CD4-positive, alpha-beta memory T cell (primary cell): ENCODE data around the gene SYT8. TPM values are rescaled to one million over a fixed set of nuclear protein-coding genes. Genes with fewer than 3 reads are reported as not detected.

ENCODE experiments used
- CTCF ChIA-PET: fragments of 350-600 bp; sonication (Branson Sonifier 250); formaldehyde crosslinking; loops from one replicate; lab custom pipeline; 2021; ENCODE audit warnings: inconsistent platforms; ENCODE audit not compliant: partially characterized antibody; lab: Charles Lee
- POLR2A ChIA-PET: fragments of 350-600 bp; sonication (Branson Sonifier 250); formaldehyde crosslinking; loops from one replicate; lab custom pipeline; 2021; ENCODE audit not compliant: partially characterized antibody; lab: Charles Lee
- DNase-seq, 5 donors: peaks; one replicate each; pipeline versions ENCODE4 v3.0.0 to v3.0.0-alpha.2; 2020 to 2022; ENCODE audit warnings: mixed read lengths in 1 of 5
- H3K27ac ChIP-seq: one replicate; pipeline ENCODE4 v1.7.0; 2013; ENCODE audit warnings: low read depth, low read length
- H3K27me3 ChIP-seq: 2 replicates; pipeline ENCODE4 v1.7.0; 2013; ENCODE audit warnings: mild to moderate bottlenecking, low read length, moderate library complexity; ENCODE audit not compliant: insufficient read depth
- H3K36me3 ChIP-seq: 2 replicates; pipeline ENCODE4 v1.7.0; 2013; ENCODE audit warnings: mild to moderate bottlenecking, low read length, moderate library complexity; ENCODE audit not compliant: insufficient read depth
- H3K4me1 ChIP-seq: 2 replicates; pipeline ENCODE4 v1.7.0; 2013; ENCODE audit warnings: mild to moderate bottlenecking, low read length, moderate library complexity; ENCODE audit not compliant: insufficient read depth
- H3K4me3 ChIP-seq, 2 donors: one replicate each; pipeline ENCODE4 v1.7.0; 2013; ENCODE audit warnings: low read length in 2 of 2, mild to moderate bottlenecking in 1 of 2
- H3K9me3 ChIP-seq, 2 donors: one replicate each; pipeline ENCODE4 v1.7.0; 2013; ENCODE audit warnings: low read length in 2 of 2, control low read depth in 1 of 2; ENCODE audit not compliant: control insufficient read depth in 1 of 2
- H3K27ac Mint-ChIP-seq, 7 donors: one replicate each; pipeline ENCODE4 v1.8.0; 2020 to 2021; ENCODE audit warnings: mixed read lengths in 7 of 7, mild to moderate bottlenecking in 6 of 7, inconsistent platforms in 3 of 7, moderate library complexity in 3 of 7
- H3K27me3 Mint-ChIP-seq, 2 donors: one replicate each; pipeline ENCODE4 v1.8.0; 2020 to 2021; ENCODE audit warnings: mixed read lengths in 2 of 2
- H3K36me3 Mint-ChIP-seq, 2 donors: one replicate each; pipeline ENCODE4 v1.8.0; 2020 to 2021; ENCODE audit warnings: mixed read lengths in 2 of 2, inconsistent platforms in 1 of 2, mild to moderate bottlenecking in 1 of 2
- H3K4me1 Mint-ChIP-seq, 4 donors: one replicate each; pipeline ENCODE4 v1.8.0; 2020 to 2021; ENCODE audit warnings: mixed read lengths in 4 of 4, mild to moderate bottlenecking in 1 of 4
- H3K4me3 Mint-ChIP-seq, 8 donors: one replicate each; pipeline ENCODE4 v1.8.0; 2020 to 2021; ENCODE audit warnings: mixed read lengths in 8 of 8, mild to moderate bottlenecking in 7 of 8, moderate library complexity in 6 of 8, inconsistent platforms in 3 of 8
- H3K9me3 Mint-ChIP-seq, 8 donors: one replicate each; pipeline ENCODE4 v1.8.0; 2020 to 2021; ENCODE audit warnings: mixed read lengths in 8 of 8, mild to moderate bottlenecking in 5 of 8, inconsistent platforms in 3 of 8, moderate library complexity in 1 of 8
- intact Hi-C: fragments of 100-400 bp; cut with micrococcal nuclease; formaldehyde crosslinking; loops from one replicate; pipeline ENCODE4 v1.15.1; 2023
- polyA plus RNA-seq, 2 donors: library from polyadenylated mRNA; unstranded; fragments of 300-500 nt; fragmentation: Illumina TruSeq; gene quantifications; one replicate each; pipeline ENCODE4 v1.2.3, GENCODE V29; 2021
- total RNA-seq, 2 experiments: library from RNA; stranded (reverse); gene quantifications; one replicate each; pipeline ENCODE4 v1.2.3, GENCODE V29; 2021

Gene SYT8
- total and polyA plus RNA-seq, 4 experiments from 2014 or later, result not detected

- DNase-seq, result no peak
- no peak overlapping the region for H3K4me3 Mint-ChIP-seq
- no peaks in the 10 kb centered on the region for H3K36me3 ChIP-seq
- peaks cover 2 to 18% (median 6%) of the 10 kb centered on the region in 8 donors for H3K9me3 Mint-ChIP-seq
- peaks cover 6 to 8% of the 10 kb centered on the region in 2 donors for H3K27me3 Mint-ChIP-seq
- POLR2A ChIA-PET, result no interaction called here
- no peak overlapping the region for H3K4me3 ChIP-seq
- CTCF ChIA-PET, result interaction anchor here (0.9 to 1.2 kb wide), 2 partner anchors 124 to 164 kb away, joined by 3 to 5 read pairs; no protein-coding TSS in a partner anchor
- H3K27ac ChIP-seq, result no peak overlapping the region
- H3K27ac Mint-ChIP-seq, result no peak overlapping the region
- H3K4me1 ChIP-seq, result no peaks in the 10 kb centered on the region
- H3K4me1 Mint-ChIP-seq, result no peaks in the 10 kb centered on the region
- intact Hi-C loops, result no loop called here
- H3K27me3 ChIP-seq, result no peaks in the 10 kb centered on the region
- H3K9me3 ChIP-seq, result no peaks in the 10 kb centered on the region
- no peaks in the 10 kb centered on the region for H3K36me3 Mint-ChIP-seq
Observed at GRCh38 chr11:1817000-1817399, 17.8 kb upstream of the SYT8 start.

DNA sequence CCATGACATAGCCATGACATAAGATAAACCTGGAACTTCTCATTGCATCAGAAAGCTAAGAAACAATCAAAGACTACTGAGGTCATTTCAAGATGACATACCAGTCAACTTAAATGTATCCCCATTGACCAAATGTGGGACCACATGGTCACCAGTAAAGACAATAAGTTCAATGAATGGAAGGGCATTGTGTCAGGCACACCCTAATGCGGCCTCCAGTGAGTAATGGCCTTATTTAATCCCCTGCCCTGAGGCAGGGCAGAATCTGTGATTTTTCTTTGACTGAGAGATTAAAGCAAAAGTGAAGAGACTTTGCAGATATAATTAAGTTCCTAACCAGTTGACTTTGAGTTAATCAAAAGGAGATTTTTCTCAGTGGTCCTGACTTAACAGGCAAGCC lies 17.3 kb upstream of the SYT8 start:
- no peak overlapping the region for H3K27ac ChIP-seq
- no peaks in the 10 kb centered on the region for H3K36me3 ChIP-seq
- intact Hi-C loops, result no loop called here
- H3K36me3 Mint-ChIP-seq, result no peaks in the 10 kb centered on the region
- H3K9me3 Mint-ChIP-seq, result peaks cover 2 to 14% (median 6%) of the 10 kb centered on the region in 8 donors
- H3K4me3 ChIP-seq, result no peak overlapping the region
- H3K4me3 Mint-ChIP-seq, result no peak overlapping the region
- ChIA-PET POLR2A (no interaction called here), CTCF (interaction anchor here (0.9 to 1.3 kb wide), 3 partner anchors 11 to 125 kb away, joined by 3 to 5 read pairs (median 4); no protein-coding TSS in a partner anchor)
- H3K9me3 ChIP-seq, result no peaks in the 10 kb centered on the region
- DNase-seq, result no peak
- H3K27me3 ChIP-seq, result no peaks in the 10 kb centered on the region
- H3K27ac Mint-ChIP-seq, result no peak overlapping the region
- no peaks in the 10 kb centered on the region for H3K4me1 Mint-ChIP-seq
- H3K27me3 Mint-ChIP-seq, result peaks cover 6 to 8% of the 10 kb centered on the region in 2 donors
- no peaks in the 10 kb centered on the region for H3K4me1 ChIP-seq

DNA sequence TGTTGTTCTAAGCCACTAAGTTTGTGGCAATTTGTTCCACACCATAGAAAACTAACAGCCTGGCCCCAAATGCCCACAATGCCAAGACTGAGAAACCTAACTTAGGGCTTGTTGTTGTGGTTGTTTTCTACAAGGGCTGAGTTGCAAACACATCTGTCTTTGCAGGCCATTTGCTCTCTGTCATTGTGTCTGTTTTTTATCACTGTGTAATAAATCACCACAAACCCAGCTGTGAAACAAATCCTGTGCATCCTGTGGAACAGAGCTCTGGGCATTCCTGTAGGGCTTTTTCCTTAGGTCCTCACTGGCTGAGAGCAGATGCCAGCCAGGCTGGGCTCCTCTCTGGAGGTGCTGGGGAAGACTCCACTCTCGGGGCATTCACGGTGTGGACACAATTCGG lies 15.7 kb upstream of the SYT8 start:
- H3K9me3 Mint-ChIP-seq, result peaks cover 2 to 14% (median 6%) of the 10 kb centered on the region in 8 donors
- Histone ChIP-seq H3K36me3 (no peaks in the 10 kb centered on the region), H3K9me3 (no peaks in the 10 kb centered on the region), H3K4me3 (no peak overlapping the region), H3K27ac (no peak overlapping the region), H3K27me3 (no peaks in the 10 kb centered on the region), H3K4me1 (no peaks in the 10 kb centered on the region)
- CTCF ChIA-PET, result interaction anchor here (1.3 to 2.1 kb wide), 2 partner anchors 12 to 125 kb away, joined by 4 to 11 read pairs; no protein-coding TSS in a partner anchor
- H3K27me3 Mint-ChIP-seq, result peaks cover 2 to 3% of the 10 kb centered on the region in 2 donors
- no peaks in the 10 kb centered on the region for H3K4me1 Mint-ChIP-seq
- intact Hi-C loops, result no loop called here
- H3K27ac Mint-ChIP-seq, result no peak overlapping the region
- POLR2A ChIA-PET, result no interaction called here
- H3K4me3 Mint-ChIP-seq, result no peak overlapping the region
- H3K36me3 Mint-ChIP-seq, result no peaks in the 10 kb centered on the region
- DNase-seq, result no peak

DNA sequence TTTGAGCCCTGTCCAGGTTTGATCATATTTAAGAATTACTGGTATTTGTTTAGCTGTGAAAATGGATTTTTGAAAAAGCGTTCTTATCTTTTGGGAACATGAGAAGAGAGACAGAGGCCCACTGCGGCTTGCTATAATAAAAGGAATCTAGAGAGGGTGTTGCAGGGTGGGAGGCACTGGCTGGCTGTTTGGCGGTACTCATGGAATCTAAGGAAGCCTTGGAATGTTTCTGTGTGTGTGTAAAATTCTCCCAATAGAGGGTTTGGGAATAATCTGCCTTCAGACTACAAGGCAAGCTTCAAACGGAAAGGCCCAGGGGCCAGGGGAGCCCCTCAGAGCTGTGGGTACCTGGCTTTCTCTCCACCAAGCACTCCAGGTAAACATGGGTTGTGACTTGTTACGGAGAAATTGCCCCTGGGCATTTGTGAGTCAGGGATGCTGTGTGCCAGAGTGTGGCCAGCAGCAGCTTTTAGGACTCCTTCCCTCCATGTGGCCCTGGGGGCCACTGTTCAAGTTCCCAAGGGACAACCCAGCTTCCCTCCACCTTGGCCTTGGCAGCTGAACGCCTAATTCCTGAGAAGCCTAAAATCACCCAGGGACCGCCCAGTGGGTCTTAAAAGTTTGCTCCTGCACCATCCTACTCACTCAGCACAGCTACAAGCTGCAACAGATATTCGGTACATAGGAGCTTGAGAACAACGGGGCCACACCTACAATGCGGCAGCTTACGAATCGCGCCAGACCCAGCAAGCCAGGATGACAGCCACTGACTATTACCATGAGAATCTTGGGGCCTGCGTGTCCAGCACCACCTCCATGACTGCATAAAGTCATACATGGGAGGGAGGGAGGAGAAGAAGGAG lies 14.1 kb upstream of the SYT8 start:
- H3K36me3 Mint-ChIP-seq, result no peaks in the 10 kb centered on the region
- H3K27me3 Mint-ChIP-seq, result peaks cover 2 to 4% of the 10 kb centered on the region in 2 donors
- H3K4me3 ChIP-seq, result no peak overlapping the region
- no peaks in the 10 kb centered on the region for H3K27me3 ChIP-seq
- no peaks in the 10 kb centered on the region for H3K4me1 ChIP-seq
- no peaks in the 10 kb centered on the region for H3K9me3 ChIP-seq
- H3K4me3 Mint-ChIP-seq, result no peak overlapping the region
- no peak for DNase-seq
- no peak overlapping the region for H3K27ac Mint-ChIP-seq
- H3K36me3 ChIP-seq, result no peaks in the 10 kb centered on the region
- ChIA-PET CTCF (interaction anchor here (1.3 to 2.1 kb wide), 2 partner anchors 13 to 127 kb away, joined by 4 to 11 read pairs; no protein-coding TSS in a partner anchor), POLR2A (no interaction called here)
- no peaks in the 10 kb centered on the region for H3K4me1 Mint-ChIP-seq
- no peak overlapping the region for H3K27ac ChIP-seq
- peaks cover 2 to 14% (median 6%) of the 10 kb centered on the region in 8 donors for H3K9me3 Mint-ChIP-seq
- intact Hi-C loops, result no loop called here

GRCh38 chr11:1821562-1821961 lies 13.2 kb upstream of the SYT8 start:
- Histone ChIP-seq H3K4me1 (no peaks in the 10 kb centered on the region), H3K27me3 (no peaks in the 10 kb centered on the region), H3K27ac (no peak overlapping the region), H3K9me3 (no peaks in the 10 kb centered on the region), H3K4me3 (no peak overlapping the region), H3K36me3 (no peaks in the 10 kb centered on the region)
- H3K9me3 Mint-ChIP-seq, result peaks cover 2 to 14% (median 6%) of the 10 kb centered on the region in 8 donors
- peak overlapping the region in 1 of 7 donors; percentile 50 for H3K27ac Mint-ChIP-seq
- CTCF ChIA-PET, result interaction anchor here (0.8 to 1.7 kb wide), 3 partner anchors 11 to 169 kb away, joined by 3 to 5 read pairs (median 4); no protein-coding TSS in a partner anchor
- no peaks in the 10 kb centered on the region for H3K36me3 Mint-ChIP-seq
- no peak for DNase-seq
- intact Hi-C loops, result no loop called here
- POLR2A ChIA-PET, result no interaction called here
- peaks cover 2 to 4% of the 10 kb centered on the region in 2 donors for H3K27me3 Mint-ChIP-seq
- H3K4me3 Mint-ChIP-seq, result no peak overlapping the region
- H3K4me1 Mint-ChIP-seq, result no peaks in the 10 kb centered on the region

- H3K4me3 Mint-ChIP-seq, result no peak overlapping the region
- ChIA-PET POLR2A (no interaction called here), CTCF (interaction anchor here (0.9 to 1.7 kb wide), 4 partner anchors 8 to 170 kb away, joined by 3 to 5 read pairs (median 4); no protein-coding TSS in a partner anchor)
- peaks cover 2 to 7% of the 10 kb centered on the region in 2 donors for H3K27me3 Mint-ChIP-seq
- H3K36me3 Mint-ChIP-seq, result no peaks in the 10 kb centered on the region
- H3K27ac Mint-ChIP-seq, result no peak overlapping the region
- Histone ChIP-seq H3K36me3 (no peaks in the 10 kb centered on the region), H3K4me3 (no peak overlapping the region), H3K27ac (no peak overlapping the region), H3K9me3 (no peaks in the 10 kb centered on the region), H3K4me1 (no peaks in the 10 kb centered on the region), H3K27me3 (no peaks in the 10 kb centered on the region)
- intact Hi-C loops, result no loop called here
- no peaks in the 10 kb centered on the region for H3K4me1 Mint-ChIP-seq
- peaks cover 0 to 8% (median 4%) of the 10 kb centered on the region in 8 donors for H3K9me3 Mint-ChIP-seq
- DNase-seq, result no peak
Observed at GRCh38 chr11:1822648-1823375, 12.0 kb upstream of the SYT8 start.
